Keratinocyte (primary cell): Measurements from ENCODE around the gene LYPD6B. TPM values are rescaled to one million over a fixed set of nuclear protein-coding genes. Genes with fewer than 3 reads are reported as not detected.

Source experiments
- DNase-seq: peaks from one replicate; pipeline ENCODE4 v3.0.0-alpha.2; 2011; ENCODE audit warnings: low read depth, missing footprints, low spot score
- FAIRE-seq: peaks from 2 replicates; lab custom pipeline; 2011; peaks lifted over from hg19 to GRCh38; lab: Jason Lieb, UNC
- H2AFZ ChIP-seq: 2 replicates; pipeline ENCODE4 v1.6.0; 2012; ENCODE audit warnings: low read length, control low read depth, inconsistent platforms; ENCODE audit not compliant: control insufficient read depth
- H3K27ac ChIP-seq: 2 replicates; pipeline ENCODE4 v1.5.1; 2011; ENCODE audit warnings: low read length; ENCODE audit not compliant: control insufficient read depth, insufficient read depth
- H3K27me3 ChIP-seq: 3 replicates; pipeline ENCODE4 v1.6.0; 2011; ENCODE audit warnings: low read length; ENCODE audit not compliant: control insufficient read depth, insufficient read depth; ENCODE audit errors: extremely low read depth
- H3K36me3 ChIP-seq, 2 experiments: 2 replicates in 1 of 2; 3 replicates in 1 of 2; pipeline ENCODE4 v1.5.1; 2011; ENCODE audit warnings: low read length in 2 of 2, mild to moderate bottlenecking in 1 of 2; ENCODE audit not compliant: control insufficient read depth in 2 of 2, insufficient read depth in 2 of 2; ENCODE audit errors: extremely low read depth in 1 of 2
- H3K4me1 ChIP-seq: 3 replicates; pipeline ENCODE4 v1.5.1; 2011; ENCODE audit warnings: low read length; ENCODE audit not compliant: control insufficient read depth, insufficient read depth; ENCODE audit errors: extremely low read depth
- H3K4me2 ChIP-seq: 3 replicates; pipeline ENCODE4 v1.6.0; 2011; ENCODE audit warnings: low read depth, low read length; ENCODE audit not compliant: control insufficient read depth, insufficient read depth; ENCODE audit errors: extremely low read depth
- H3K4me3 ChIP-seq, 3 experiments: fragments of 200-600 bp in 1 of 3; sonication (generic) in 1 of 3; 2 replicates in 2 of 3; 3 replicates in 1 of 3; pipeline ENCODE4 v1.5.1; 2011 to 2016; ENCODE audit warnings: low read length in 3 of 3, mild to moderate bottlenecking in 3 of 3, control low read depth in 2 of 3, inconsistent platforms in 1 of 3, low read depth in 1 of 3, mixed read lengths in 1 of 3, mixed run types in 1 of 3, moderate library complexity in 1 of 3; ENCODE audit not compliant: control insufficient read depth in 2 of 3, insufficient read depth in 2 of 3; ENCODE audit errors: extremely low read depth in 1 of 3
- H3K79me2 ChIP-seq: 2 replicates; pipeline ENCODE4 v1.6.0; 2012; ENCODE audit warnings: low read length; ENCODE audit not compliant: control insufficient read depth, insufficient read depth
- H3K9ac ChIP-seq: 3 replicates; pipeline ENCODE4 v1.6.0; 2011; ENCODE audit warnings: low read length; ENCODE audit not compliant: control insufficient read depth, insufficient read depth; ENCODE audit errors: extremely low read depth
- H3K9me1 ChIP-seq: 3 replicates; pipeline ENCODE4 v1.6.0; 2011; ENCODE audit warnings: low read length; ENCODE audit not compliant: control insufficient read depth, insufficient read depth; ENCODE audit errors: extremely low read depth
- H3K9me3 ChIP-seq: 2 replicates; pipeline ENCODE4 v1.5.1; 2012; ENCODE audit warnings: low read depth, low read length; ENCODE audit not compliant: control insufficient read depth
- H4K20me1 ChIP-seq: 3 replicates; pipeline ENCODE4 v1.6.0; 2011; ENCODE audit warnings: low read length; ENCODE audit not compliant: control insufficient read depth, insufficient read depth; ENCODE audit errors: extremely low read depth
- EZH2 ChIP-seq: IDR thresholded peaks from one replicate; pipeline ENCODE4 v1.6.1; 2012; ENCODE audit warnings: inconsistent platforms, mild to moderate bottlenecking, low read length, moderate library complexity
- dilution Hi-C: fragments of 300-500 bp; cut with MboI; formaldehyde crosslinking; loops from one replicate; pipeline ENCODE4 v1.7.0; 2020; ENCODE audit warnings: low sequenced_read_pairs; ENCODE audit not compliant: extremely low pct_ligation_motif_present
- polyA plus RNA-seq, 5 experiments: library from polyadenylated mRNA; depleted of rRNA in 3 of 5; stranded (reverse) in 3 of 5; stranded (forward) in 1 of 5; unstranded in 1 of 5; fragments of >200 nt; gene quantifications; 1 replicate in 1 of 5; 2 replicates in 3 of 5; 3 replicates in 1 of 5; pipeline versions ENCODE4 v1.2.1 to v1.2.3, GENCODE V29; 2011 to 2012; ENCODE audit warnings: missing spikeins in 2 of 5, low read depth in 1 of 5, low replicate concordance in 1 of 5
- TF ChIP-seq, protein P1 (sequence below), 3 experiments: IDR thresholded peaks in 1 of 3; conservative IDR thresholded peaks in 1 of 3; optimal IDR thresholded peaks in 1 of 3; 2 replicates in 2 of 3; 3 replicates in 1 of 3; pipeline versions ENCODE3 to v1.5.1; 2011; ENCODE audit warnings: low read length in 3 of 3, mild to moderate bottlenecking in 3 of 3, moderate library complexity in 2 of 3, control low read depth in 1 of 3, inconsistent platforms in 1 of 3; ENCODE audit not compliant: insufficient read depth in 2 of 3; ENCODE audit errors: extremely low read depth in 1 of 3

LYPD6B gene
- polyA plus RNA-seq, 1 donor (not counting 4 experiments of a cell fraction or from before 2014, with no cell fraction given) = 24.7 TPM

DNA sequence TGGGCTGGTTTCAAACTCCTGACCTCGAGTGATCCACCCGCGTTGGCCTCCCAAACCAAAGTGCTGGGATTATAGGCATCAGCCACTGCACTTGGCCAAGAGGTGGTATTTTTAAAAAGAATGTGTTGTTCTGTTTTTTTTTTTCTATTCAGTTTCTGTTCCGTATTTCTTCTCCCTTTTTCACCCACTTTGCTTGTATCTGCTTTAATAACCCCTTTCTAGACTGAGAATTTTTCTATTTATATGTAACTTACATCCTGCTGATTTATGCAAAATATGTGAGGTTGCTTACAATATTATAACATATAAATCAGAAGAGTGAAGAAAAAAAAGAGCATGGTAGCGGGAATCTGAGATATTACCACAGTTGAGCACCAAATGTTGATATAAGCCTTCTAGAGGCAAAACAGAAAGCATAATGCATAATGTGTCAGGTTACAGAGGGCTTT lies 17.2 kb upstream of the LYPD6B start:
- dilution Hi-C loops = loop anchor here (10.0 kb wide), 1 partner anchor 544 kb away; no protein-coding TSS in a partner anchor
- Histone ChIP-seq H2AFZ (no peak overlapping the region), H3K4me2 (no peak overlapping the region), H3K9me1 (no peaks in the 10 kb centered on the region), H3K27me3 (no peaks in the 10 kb centered on the region), H4K20me1 (no peaks in the 10 kb centered on the region), H3K36me3 (no peaks in the 10 kb centered on the region), H3K27ac (no peak overlapping the region), H3K79me2 (no peaks in the 10 kb centered on the region), H3K4me3 (no peak overlapping the region), H3K9ac (no peak overlapping the region), H3K4me1 (no peaks in the 10 kb centered on the region), H3K9me3 (no peaks in the 10 kb centered on the region)
- FAIRE-seq (no peak), DNase-seq (no peak)
- TF ChIP-seq, protein P1, sequence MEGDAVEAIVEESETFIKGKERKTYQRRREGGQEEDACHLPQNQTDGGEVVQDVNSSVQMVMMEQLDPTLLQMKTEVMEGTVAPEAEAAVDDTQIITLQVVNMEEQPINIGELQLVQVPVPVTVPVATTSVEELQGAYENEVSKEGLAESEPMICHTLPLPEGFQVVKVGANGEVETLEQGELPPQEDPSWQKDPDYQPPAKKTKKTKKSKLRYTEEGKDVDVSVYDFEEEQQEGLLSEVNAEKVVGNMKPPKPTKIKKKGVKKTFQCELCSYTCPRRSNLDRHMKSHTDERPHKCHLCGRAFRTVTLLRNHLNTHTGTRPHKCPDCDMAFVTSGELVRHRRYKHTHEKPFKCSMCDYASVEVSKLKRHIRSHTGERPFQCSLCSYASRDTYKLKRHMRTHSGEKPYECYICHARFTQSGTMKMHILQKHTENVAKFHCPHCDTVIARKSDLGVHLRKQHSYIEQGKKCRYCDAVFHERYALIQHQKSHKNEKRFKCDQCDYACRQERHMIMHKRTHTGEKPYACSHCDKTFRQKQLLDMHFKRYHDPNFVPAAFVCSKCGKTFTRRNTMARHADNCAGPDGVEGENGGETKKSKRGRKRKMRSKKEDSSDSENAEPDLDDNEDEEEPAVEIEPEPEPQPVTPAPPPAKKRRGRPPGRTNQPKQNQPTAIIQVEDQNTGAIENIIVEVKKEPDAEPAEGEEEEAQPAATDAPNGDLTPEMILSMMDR (optimal IDR thresholded peaks at IDR 0.05 in 1 of 3, IDR thresholded peaks at IDR 0.05 in 1 of 3, conservative IDR thresholded peaks at IDR 0.05 in 1 of 3; ENCODE audit: extremely low read depth in 1 of 3, insufficient read depth in 2 of 3, low read length in 3 of 3) = no peak

DNA sequence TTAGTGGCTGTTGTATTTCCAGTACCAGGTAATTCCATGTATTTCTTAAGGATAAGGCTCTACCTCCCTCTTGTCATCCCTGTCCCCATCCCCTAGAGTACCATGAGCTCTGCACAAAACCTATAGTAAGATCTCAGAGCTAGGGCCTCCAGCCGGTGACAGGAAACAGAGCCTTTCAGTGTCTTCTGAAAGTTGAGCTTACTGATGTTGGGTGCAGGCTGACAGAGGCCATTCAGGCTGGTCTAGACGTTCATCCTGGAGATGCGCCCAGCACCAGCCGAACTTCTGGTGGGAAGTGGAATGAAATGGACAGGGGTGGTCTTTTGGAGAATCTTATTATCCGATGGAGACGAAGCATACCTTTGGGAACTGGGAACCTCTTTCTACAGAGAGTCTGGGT lies 16.7 kb upstream of the LYPD6B start:
- no peak for TF ChIP-seq EZH2
- TF ChIP-seq, protein P1 (optimal IDR thresholded peaks at IDR 0.05 in 1 of 3, IDR thresholded peaks at IDR 0.05 in 1 of 3, conservative IDR thresholded peaks at IDR 0.05 in 1 of 3; ENCODE audit: extremely low read depth in 1 of 3, insufficient read depth in 2 of 3, low read length in 3 of 3) = no peak
- H2AFZ ChIP-seq = no peak overlapping the region
- H3K36me3 ChIP-seq = no peaks in the 10 kb centered on the region
- DNase-seq (no peak), FAIRE-seq (no peak)
- H3K4me2 ChIP-seq = no peak overlapping the region
- dilution Hi-C loops = loop anchor here (10.0 kb wide), 1 partner anchor 543 kb away; no protein-coding TSS in a partner anchor
- no peak overlapping the region for H3K9ac ChIP-seq
- H3K9me3 ChIP-seq = no peaks in the 10 kb centered on the region
- no peaks in the 10 kb centered on the region for H3K27me3 ChIP-seq
- H3K4me1 ChIP-seq = no peaks in the 10 kb centered on the region
- no peak overlapping the region for H3K27ac ChIP-seq
- no peaks in the 10 kb centered on the region for H4K20me1 ChIP-seq
- H3K79me2 ChIP-seq = no peaks in the 10 kb centered on the region
- H3K9me1 ChIP-seq = no peaks in the 10 kb centered on the region
- no peak overlapping the region for H3K4me3 ChIP-seq
